Non-pigmented ciliary epithelial cell (primary cell): ENCODE measurements around the gene ATG9A.

Experiments
- DNase-seq: peaks from one replicate; pipeline ENCODE4 v3.0.0-alpha.2; 2010; ENCODE audit warnings: low read depth

Gene ATG9A

DNA sequence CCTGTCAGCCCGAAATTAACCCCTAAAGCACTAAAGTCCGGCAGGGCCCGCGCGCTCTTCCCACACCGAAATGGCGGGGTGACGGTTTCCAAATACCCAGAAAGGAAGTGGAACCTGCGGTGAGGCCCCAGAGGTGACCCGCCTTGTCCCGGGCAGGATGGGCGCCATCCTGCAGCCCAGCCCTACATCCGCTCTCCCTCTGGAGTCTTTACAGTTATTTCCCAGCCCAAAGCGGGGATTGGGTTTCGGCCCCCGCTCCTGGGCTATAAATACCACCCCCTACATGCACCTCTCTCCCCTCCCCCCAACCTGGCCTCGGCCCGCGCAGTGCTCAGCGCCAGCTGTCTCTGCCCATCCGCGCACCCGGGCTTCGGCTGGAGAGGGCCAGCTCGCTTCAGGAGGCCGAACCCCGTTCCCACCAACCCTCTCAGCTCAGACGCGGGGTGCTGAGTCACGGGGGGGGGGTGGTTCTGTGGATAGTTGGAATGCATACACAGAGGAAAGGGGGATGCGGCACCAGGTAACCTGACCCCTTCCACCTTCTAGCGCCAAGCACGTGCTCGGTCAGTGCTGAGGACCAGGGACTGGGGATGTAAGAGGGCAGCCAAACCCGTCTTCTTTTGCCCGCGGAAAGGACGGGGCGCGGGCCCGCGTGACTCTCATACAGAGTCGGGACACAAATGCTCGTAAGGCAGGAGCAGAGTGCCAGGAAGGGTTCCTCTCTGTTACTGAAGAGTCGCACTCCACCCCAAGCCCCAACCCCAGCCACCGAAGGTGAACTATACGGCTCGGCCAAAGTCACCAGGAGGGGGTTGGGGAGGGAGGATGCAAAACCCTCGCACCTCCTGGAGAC lies 23.7 kb upstream of the ATG9A start, which contains the start of gene TUBA4B:
Gene TUBA4B (plus strand): TSS at position 344 of the 853 bp plus-strand sequence. CDS start 165 bp downstream, at position 509.
- DNase-seq: no peak

DNA sequence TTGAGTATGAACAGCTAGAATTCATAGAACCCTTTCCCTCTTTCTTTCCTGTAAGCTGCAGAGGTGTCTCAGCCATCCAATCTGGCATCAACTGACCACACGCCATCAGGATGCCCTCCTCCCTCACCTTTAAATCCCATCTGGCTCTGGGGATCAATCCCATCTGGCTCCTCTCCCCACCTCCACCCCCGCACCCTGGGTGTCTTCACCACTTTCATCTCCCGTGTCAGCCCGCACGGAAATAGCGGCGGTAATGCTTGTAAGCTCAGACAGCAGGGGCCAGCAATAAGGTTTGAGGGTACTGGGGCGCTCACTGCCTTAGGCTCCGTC lies 23.1 kb upstream of the ATG9A start:
- DNase-seq: no peak

DNA sequence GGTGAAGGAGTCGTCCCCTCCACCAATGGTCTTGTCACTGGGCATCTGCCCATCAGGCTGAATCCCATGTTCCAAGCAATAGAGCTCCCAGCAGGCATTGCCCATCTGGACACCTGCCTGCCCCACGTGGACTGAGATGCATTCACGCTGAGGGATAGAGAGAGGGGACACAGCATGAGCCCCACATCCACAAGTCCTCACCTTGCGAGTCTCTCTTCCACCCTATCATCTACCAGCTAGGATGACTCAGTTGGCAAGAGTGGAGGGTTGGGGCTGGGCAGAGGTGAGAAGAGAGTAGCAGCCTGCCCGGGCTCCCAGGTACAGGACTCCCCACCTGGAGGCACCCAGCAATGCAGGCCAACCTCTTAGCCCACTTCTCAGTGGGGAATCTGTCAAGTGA lies 22.6 kb upstream of the ATG9A start:
- DNase-seq: no peak

DNA sequence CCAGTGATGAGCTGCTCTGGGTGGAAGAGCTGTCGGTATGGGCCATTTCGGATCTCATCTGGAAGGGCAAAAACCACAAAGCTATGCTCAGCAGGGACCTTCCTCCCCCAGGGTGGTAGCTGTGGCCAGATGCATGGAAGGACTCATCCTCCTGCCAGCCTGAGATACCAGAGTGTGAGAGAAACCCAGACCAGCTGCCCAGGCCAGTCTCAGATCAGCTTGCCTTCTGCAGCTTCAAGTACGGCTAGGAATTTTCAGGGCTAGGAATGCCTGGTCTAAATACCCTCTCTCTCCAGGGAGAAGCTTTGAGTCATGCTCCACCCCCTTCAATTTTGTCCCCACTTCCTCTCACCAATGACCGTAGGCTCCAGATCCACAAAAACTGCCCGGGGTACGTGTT lies 22.2 kb upstream of the ATG9A start:
- no peak for DNase-seq

DNA sequence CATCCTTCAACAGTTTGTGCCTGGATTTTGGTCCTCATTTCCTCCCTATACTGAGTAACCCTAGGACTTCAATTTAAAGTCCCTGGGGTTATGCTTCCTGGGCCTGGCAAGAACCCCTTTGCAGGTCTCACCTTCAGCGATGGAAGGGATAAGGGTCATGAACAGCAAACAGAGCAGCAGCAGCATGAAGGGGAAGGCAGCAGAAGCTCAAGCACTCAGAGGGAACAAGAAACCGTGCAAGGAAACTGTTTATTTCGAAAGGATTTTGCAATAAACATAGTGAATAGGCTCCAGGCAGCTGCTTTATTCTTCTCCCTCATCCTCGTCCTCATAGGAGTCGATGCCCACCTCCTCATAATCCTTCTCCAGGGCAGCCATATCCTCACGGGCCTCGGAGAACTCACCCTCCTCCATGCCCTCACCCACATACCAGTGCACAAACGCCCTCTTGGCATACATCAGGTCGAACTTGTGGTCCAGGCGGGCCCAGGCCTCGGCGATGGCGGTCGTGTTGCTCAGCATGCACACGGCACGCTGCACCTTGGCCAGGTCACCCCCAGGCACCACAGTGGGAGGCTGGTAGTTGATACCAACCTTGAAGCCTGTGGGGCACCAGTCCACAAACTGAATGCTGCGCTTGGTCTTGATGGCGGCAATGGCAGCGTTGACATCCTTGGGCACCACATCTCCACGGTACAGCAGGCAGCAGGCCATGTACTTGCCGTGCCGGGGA lies 20.8 kb upstream of the ATG9A start:
- DNase-seq: no peak

DNA sequence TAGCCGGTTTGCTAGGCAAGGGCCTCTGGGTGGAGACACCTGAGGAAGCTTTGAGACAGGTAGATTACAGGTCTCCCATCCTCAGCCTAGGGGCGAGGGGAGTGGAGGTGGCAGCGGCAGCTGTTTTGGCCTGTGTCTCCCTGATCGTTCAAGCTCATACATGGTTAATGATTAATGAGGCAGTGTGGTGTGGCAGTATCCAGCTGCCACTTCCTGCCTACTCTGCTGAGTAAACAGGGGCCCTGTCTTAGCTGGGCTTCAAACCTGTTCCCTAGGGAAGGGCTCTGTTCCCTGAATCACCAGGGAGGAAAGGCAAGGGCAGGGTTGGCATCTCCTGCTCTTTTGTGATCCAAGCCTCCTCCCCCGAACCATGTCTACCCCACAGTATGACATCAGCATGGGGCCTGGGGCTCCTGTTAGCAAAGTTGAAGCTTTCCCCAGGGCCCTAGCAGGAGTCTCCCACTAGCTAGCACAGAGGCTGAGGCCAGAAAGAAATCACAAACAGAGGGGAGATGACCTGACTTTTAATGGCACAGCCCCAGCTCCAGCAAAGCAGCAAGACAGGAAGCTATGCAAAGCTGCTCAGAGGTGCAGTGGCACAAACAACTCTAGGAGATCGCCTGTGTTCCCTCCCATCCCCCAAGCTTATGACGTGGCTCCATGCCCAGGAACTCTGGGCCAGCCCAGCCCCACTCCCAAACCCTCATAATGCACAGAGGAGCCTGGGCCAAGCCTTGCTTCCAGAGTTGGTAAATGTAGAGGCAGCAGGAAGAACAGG lies 20.0 kb upstream of the ATG9A start:
- DNase-seq: no peak

DNA sequence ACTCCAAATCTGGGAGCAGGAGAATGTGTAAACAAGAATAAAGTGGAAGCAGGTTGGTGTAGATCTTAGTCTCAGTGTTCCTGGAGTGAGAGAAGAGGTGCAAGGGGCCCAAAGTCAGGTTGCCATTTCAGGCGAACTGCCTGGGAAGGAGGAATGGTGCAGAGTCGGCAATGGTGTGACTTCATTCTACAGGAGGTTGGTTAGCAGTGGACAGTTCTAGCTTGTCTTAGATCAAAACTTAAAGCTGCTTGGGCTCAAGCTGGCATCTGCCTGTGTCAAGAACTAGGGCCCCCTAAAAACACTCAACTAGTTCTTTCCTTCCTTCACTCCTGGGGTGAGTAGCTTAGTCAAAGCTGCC lies 19.4 kb upstream of the ATG9A start:
- no peak for DNase-seq

DNA sequence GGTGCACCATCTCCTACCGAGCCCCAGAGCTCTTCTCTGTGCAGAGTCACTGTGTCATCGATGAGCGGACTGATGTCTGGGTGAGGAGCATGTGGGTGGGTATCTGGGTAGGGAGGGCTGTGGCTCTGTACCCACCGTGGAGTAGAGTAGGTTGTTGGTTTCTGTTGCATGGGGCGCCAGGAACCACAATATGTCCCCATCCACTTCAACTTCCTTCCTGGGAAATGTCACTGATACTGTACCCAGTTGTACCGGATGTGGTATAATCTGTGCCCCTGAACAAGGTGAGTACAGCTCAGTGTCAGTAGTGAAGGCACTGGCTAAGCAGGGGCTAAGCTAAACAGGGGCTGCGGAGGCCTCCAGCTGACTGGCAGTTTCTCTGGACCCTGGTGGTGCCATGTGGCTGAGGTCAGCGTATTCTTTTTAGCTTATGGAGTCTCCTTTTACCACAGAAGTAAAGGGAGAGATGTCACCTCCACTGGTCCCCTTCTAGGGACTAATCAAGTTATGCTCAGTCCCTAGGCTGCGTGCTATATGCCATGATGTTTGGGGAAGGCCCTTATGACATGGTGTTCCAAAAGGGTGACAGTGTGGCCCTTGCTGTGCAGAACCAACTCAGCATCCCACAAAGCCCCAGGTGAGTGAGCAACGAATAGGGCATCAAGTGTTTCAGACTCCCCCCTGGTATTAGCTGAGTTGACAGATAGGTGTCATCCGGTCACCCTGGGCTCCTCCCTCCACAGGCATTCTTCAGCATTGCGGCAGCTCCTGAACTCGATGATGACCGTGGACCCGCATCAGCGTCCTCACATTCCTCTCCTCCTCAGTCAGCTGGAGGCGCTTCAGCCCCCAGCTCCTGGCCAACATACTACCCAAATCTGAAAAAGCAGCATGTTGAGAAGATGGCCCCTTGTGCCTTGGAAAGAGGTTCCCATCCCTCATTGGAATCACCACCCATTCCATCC lies 18.5 kb upstream of the ATG9A start:
- DNase-seq: no peak

DNA sequence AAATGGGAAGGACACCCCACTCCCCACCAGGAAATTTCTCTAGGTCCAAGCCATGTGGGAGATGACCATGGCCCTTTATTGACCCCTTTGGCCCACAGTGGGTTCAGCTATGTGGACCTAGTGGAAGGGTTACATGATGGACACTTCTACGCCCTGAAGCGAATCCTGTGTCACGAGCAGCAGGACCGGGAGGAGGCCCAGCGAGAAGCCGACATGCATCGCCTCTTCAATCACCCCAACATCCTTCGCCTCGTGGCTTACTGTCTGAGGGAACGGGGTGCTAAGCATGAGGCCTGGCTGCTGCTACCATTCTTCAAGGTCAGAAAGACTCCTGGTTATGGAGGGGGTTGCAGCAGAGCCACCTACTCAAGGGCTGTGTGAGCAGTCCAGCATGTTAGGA lies 17.1 kb upstream of the ATG9A start:
- DNase-seq: no peak

DNA sequence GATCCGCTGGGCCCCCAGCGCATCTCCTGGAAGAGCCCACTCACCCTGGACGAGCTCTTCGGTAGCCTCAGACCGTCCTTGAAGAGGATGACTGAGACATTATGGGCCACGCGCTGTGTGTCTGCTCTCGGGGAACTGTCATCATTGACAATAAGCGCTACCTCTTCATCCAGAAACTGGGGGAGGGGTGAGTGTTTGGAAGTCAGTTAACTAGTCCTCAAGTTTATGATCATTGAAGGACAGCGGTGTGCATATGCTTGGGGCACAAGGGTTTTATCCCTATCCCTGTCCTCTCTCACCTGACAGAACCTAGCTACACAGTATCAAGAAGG lies 16.4 kb upstream of the ATG9A start:
- DNase-seq: no peak

DNA sequence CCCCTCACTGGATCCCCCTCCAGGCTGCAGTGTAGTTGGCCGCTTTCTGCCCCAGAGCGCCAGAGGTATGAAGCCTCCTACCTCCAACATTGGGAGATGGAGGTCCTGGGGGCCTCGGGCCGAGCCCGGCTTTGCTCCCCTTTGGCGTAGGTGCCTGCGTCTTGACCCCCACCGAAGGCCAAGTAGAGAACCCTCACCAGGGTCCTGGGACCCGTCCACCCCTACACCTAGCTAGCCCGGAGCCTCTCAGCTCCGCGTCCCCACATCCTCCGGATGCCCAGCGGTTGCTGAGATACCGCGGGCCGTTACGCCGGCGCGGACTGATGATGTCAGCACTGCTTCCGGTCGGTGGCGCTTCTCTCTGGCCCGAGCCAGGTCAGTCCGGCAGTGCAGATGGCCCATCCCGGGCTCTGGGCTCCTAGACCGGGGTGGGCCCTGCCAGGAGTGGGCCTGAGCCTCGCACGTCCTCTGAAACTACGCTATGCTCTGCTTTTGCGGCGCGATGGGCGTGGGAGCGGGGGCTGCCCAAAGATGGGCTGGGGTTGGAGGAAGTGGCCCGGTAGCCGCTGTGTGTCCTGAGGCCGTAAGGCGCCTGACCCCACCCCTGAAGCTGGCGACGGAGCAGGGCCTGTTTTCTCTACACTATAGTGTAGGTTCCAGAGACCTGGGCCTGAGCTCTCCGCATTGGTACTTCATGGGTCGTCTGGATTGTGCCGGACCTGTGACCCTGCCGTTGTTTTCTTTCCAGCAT lies 15.9 kb upstream of the ATG9A start, which contains the start of the genes GLB1L and STK16:
Gene GLB1L (minus strand): TSS at position 297 of the 751 bp plus-strand sequence. CDS start 1,871 bp downstream, outside the sequence.
Gene STK16 (plus strand): TSS at position 332 of the 751 bp plus-strand sequence. CDS start 521 bp downstream, outside the sequence.
- DNase-seq: peak; percentile 65

DNA sequence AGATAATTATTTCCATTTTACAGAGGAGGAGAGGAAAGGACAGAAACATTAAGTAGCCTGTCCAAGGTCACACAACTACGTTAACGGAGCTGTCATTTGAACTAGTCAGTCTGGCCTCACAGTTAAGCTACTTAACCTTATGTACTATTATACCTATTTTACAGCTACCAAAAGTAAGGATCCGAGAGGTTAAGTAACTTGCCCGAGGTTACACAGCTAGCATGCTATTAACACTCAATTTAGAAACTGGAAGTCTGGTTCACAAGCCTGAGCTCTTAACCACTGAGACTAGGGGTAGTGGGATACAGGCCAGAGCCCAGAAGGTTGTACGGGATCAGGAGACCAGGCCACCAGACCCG lies 15.3 kb upstream of the ATG9A start:
- no peak for DNase-seq

DNA sequence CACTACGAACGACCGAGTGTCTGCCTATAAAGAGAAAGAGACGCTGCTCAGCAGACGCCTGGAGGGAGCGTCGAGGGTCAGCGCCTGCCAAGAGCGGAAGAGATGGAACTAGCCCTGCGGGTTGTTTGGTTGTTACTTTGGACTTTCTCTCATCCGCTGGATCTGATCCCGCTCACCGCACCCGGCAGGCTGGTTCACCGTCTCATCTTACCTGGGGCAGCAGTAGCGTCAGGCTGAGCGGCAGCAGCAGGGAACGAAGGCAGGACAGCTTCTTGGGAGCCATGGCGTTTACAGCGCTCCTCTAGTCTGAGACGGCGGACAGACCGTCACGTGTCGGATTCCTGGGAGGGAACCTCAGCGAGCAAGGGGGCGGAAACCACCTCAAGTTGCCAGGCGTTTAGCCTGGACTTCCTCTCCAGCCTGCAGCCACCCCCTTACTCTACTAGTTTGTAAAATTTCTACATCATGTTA lies 13.9 kb upstream of the ATG9A start:
- no peak for DNase-seq

DNA sequence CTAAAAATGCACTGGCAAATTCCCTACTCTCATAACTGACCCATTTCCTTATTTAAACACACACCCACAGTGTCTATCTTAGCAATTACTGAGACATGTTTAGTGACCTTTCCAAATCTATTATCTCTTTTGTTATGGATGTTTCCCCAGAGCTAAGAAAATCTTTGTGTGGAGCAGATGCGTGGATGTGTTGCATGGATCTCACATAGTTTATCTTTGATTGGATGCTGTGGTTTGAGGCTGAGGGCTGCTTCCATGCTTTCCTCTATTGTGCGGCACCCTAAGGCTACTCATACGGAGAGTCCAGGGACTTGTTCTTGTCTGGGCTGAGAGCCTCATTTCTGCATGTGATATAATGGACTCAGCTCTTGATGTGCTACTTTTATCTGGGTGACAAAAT lies 4.9 kb upstream of the ATG9A start:
- DNase-seq: no peak

DNA sequence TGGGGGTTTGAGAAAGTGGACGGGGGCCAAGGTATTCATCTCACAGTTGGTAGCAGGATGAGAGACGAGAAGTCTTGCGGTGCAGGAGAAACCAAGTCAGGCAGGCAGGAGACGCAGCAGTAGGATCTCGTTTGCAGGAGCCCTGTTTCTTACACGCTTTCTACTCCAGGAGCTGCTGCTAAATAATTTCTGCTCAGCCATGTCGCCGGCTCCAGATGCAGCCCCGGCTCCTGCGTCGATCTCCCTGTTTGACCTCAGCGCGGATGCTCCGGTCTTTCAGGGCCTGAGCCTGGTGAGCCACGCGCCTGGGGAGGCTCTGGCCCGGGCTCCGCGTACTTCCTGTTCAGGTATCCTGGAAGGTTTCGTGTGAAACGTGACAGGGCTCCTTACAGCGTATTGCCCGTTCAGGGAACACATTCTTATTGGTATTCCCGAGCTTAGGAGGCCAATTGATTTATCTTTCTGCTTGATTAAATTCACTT lies 664 bp upstream of the ATG9A start:
- no peak for DNase-seq

DNA sequence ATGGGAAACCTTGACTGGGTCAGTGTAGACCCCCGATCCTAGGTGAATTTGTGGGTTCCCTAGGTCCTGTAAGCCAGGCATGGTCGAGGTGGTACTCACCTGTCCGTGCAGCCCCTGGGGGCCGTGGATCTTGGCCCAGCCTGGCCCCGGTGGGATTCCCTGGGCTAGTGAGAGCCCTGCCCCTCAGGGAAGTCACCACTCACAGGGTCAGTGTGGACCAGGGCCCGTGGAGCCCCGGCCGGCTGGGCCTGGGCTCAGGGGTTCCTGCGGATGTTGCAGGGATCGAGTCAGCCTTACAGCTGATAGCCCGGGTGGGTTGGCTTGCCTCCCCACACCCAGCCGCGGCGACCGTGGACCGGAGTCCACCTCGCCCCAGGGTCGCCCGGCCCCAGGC lies 528 bp downstream of the ATG9A start:
- DNase-seq: no peak

DNA sequence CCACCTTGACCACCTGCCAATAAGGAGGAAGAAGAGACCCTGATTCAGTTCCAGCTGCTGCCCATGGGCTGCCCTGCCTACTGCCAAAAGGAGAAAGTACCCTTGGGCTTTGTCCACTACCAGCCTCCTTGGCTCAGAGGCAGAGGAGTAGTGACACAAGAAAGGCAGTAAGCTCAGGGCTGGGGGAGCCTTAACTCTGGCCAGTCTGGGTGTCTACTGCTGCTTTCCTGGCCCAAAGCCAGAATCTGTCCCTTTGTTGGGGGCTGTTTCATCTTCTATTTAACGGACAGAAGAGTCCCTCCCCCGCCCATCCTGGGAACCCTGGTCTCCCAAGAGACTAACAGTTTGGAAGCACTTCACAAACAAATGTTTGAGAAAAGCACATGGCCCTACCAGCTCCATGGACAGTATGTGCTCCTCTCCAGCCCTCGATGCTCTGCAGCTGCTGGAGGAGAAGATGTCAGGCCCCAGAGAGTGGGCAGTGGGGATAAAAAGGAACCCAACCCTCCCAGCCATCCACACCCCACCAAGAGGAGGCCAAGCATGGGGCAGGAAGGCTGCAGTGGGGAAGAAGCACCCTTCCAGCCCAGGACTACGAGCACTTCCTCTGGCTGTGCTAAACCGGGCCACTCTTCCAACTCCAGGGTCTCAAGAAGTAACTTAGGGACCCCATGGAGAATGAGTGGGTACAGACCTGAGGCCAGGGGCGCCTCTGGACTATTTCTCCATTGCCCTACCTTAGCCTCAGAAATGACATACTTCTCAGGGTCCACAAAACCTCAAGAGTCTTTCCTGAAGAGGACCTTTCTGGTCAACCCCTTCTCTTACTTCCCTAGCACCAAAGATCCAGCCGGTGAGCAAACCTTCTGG lies 1.2 kb downstream of the ATG9A start:
- DNase-seq: no peak

DNA sequence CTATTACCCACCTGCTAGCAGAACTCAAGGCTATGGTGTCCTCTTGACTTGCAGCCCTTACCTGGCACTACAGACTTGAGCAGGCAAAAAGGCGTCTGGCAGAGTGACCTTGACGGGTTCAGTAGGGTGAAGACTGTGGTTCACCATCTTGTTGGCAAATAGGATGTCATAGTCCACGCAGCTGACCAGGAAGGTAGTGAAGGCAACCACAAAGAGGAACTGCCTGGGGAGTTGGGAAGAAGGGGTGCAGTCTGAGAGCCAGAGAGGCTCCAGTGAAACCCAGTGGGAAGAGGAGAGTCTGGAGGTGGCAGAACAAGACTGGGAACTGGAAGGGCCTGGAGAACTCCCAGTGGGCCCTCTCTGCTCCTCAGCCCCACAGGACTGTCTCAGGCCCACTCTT lies 4.1 kb downstream of the ATG9A start:
- no peak for DNase-seq

DNA sequence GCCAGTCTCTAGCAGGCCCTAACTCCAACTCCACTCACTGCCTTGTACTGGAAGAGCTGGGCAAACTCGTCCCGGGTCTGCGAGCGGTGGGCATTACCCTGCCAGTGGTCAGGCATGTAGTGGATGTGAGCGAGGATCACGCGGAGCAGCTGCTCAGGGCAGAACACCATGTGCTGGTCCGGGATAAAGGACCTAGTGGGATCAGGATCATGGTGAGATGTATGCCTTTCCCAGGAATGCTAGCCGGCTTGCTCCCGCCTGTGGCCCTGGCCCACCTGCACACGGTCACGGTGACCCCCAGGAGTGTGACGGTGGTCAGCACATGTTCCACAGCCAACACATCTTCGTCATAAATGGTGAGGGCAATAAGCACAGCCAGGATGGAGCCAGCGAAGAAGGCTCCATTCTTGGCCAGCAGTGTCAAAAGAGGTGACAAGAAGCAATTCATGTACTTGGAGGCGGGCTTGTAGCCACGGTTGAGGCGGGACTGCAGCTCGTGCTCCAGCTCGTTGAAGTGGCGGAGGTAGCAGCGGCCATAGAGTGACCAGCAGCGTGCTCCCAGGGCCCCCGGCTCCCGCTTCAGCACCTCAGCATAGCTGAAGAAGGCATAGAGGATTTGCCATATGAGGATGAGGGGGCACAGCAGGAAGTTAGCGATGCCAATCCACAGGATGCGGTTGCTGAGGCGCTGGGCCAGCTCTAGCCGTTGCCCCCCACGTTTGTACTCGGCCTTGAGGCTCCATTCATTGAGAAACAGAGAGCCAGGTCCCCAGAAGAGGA lies 5.4 kb downstream of the ATG9A start:
- no peak for DNase-seq
